ENCODE data around the gene ENDOV.
"Not testable (repeated sequence)": the region's sequence is repeated elsewhere in the genome, so short reads cannot be mapped to it uniquely, and the experiment has no call there.

ENDOV gene

GRCh38 chr17:80389011-80389995 is 25.7 kb upstream of the ENDOV start:
- no peak for DNase-seq

- DNase-seq: no peak
Measured at GRCh38 chr17:80393241-80393890, 21.6 kb upstream of the ENDOV start.

- DNase-seq: no peak
Measured at GRCh38 chr17:80393961-80394360, 21.0 kb upstream of the ENDOV start.

- no peak for DNase-seq
Measured at GRCh38 chr17:80394629-80395216, 20.2 kb upstream of the ENDOV start.

- no peak for DNase-seq
Measured at GRCh38 chr17:80395402-80396151, 19.4 kb upstream of the ENDOV start.

- no peak for DNase-seq
Measured at GRCh38 chr17:80396157-80397033, 18.6 kb upstream of the ENDOV start.

- DNase-seq: no peak
Measured at GRCh38 chr17:80397034-80397387, 18.0 kb upstream of the ENDOV start.

GRCh38 chr17:80397686-80398085 is 17.3 kb upstream of the ENDOV start:
- no peak for DNase-seq

GRCh38 chr17:80401086-80401485 is 13.9 kb upstream of the ENDOV start:
- not testable (repeated sequence) for DNase-seq

- not testable (repeated sequence) for DNase-seq
Measured at GRCh38 chr17:80402102-80402501, 12.9 kb upstream of the ENDOV start.

- DNase-seq: no peak
Measured at GRCh38 chr17:80402959-80403358, 12.0 kb upstream of the ENDOV start.

GRCh38 chr17:80406146-80406545 is 8.8 kb upstream of the ENDOV start:
- no peak for DNase-seq

GRCh38 chr17:80407917-80408316 is 7.0 kb upstream of the ENDOV start:
- DNase-seq: not testable (repeated sequence)

- no peak for DNase-seq
Measured at GRCh38 chr17:80408872-80409271, 6.1 kb upstream of the ENDOV start.

- no peak for DNase-seq
Measured at GRCh38 chr17:80409626-80410025, 5.3 kb upstream of the ENDOV start.

- DNase-seq: not testable (repeated sequence)
Measured at GRCh38 chr17:80410441-80411087, 4.4 kb upstream of the ENDOV start.

- no peak for DNase-seq
Measured at GRCh38 chr17:80413771-80414507, 1.0 kb upstream of the ENDOV start.

GRCh38 chr17:80414508-80414802 is 512 bp upstream of the ENDOV start:
- DNase-seq: no peak

GRCh38 chr17:80415626-80416137 is 715 bp downstream of the ENDOV start:
- DNase-seq: no peak

GRCh38 chr17:80416260-80416939 is 1.4 kb downstream of the ENDOV start:
- no peak for DNase-seq
